Nephron progenitor cell (in vitro differentiated cells): ENCODE measurements around the gene ZNF792.

Experiments
- DNase-seq: peaks from one replicate; pipeline ENCODE4 v3.0.0; 2021
- H3K27ac Mint-ChIP-seq: 2 replicates; pipeline ENCODE4 v1.8.0; 2021; ENCODE audit warnings: mild to moderate bottlenecking, moderate library complexity, mixed read lengths
- H3K27me3 Mint-ChIP-seq: 2 replicates; pipeline ENCODE4 v1.8.0; 2021; ENCODE audit warnings: mild to moderate bottlenecking, low read depth, mixed read lengths; ENCODE audit not compliant: poor library complexity
- H3K36me3 Mint-ChIP-seq: 2 replicates; pipeline ENCODE4 v1.8.0; 2021; ENCODE audit warnings: low read depth, mixed read lengths
- H3K4me1 Mint-ChIP-seq: 2 replicates; pipeline ENCODE4 v1.8.0; 2021; ENCODE audit warnings: mixed read lengths
- H3K4me3 Mint-ChIP-seq: 2 replicates; pipeline ENCODE4 v1.8.0; 2021; ENCODE audit warnings: mild to moderate bottlenecking, moderate library complexity, mixed read lengths
- H3K9me3 Mint-ChIP-seq: 2 replicates; pipeline ENCODE4 v1.8.0; 2021; ENCODE audit warnings: mild to moderate bottlenecking, moderate library complexity, mixed read lengths
- CTCF ChIP-seq: fragments of 200-600 bp; sonication (generic); IDR thresholded peaks from 2 replicates; pipeline ENCODE4 v1.5.0; 2021; ENCODE audit warnings: antibody characterized with exemption

ZNF792 gene

GRCh38 chr19:34963573-34964406 lies at the start of gene ZNF792:
Gene ZNF792, minus strand, starts transcription at chr19:34964229. Its CDS starts 567 bp downstream, at chr19:34963662.
- Mint-ChIP-seq H3K9me3 (peaks cover 84% of the 10 kb centered on the region), H3K4me1 (peaks cover 9% of the 10 kb centered on the region), H3K27ac (no peak within 1 kb of the TSS), H3K27me3 (peaks cover 25% of the 10 kb centered on the region), H3K4me3 (peak within 1 kb of the TSS; percentile 88), H3K36me3 (peaks cover 47% of the 10 kb centered on the region)
- TF ChIP-seq CTCF = no peak
- peak; percentile 79 for DNase-seq

GRCh38 chr19:35013041-35013819 lies 49.2 kb upstream of the ZNF792 start:
- peaks cover 64% of the 10 kb centered on the region for H3K36me3 Mint-ChIP-seq
- peak overlapping the region; percentile 87 for H3K27ac Mint-ChIP-seq
- peak; percentile 77 for DNase-seq

GRCh38 chr19:35011737-35012682 lies 48.0 kb upstream of the ZNF792 start:
- no peak for TF ChIP-seq CTCF
- no peaks in the 10 kb centered on the region for H3K27me3 Mint-ChIP-seq

More at GRCh38 chr19:35013041-35013819, 49.2 kb upstream of the ZNF792 start:
- Mint-ChIP-seq H3K27me3 (no peaks in the 10 kb centered on the region), H3K4me1 (peaks cover 7% of the 10 kb centered on the region), H3K4me3 (no peak overlapping the region), H3K9me3 (no peaks in the 10 kb centered on the region)
- peak; percentile 92 for TF ChIP-seq CTCF

GRCh38 chr19:35011091-35011689 lies 47.2 kb upstream of the ZNF792 start:
- peaks cover 62% of the 10 kb centered on the region for H3K36me3 Mint-ChIP-seq
- no peaks in the 10 kb centered on the region for H3K9me3 Mint-ChIP-seq
- H3K27ac Mint-ChIP-seq = peak overlapping the region; percentile 89
- no peak for TF ChIP-seq CTCF
- H3K27me3 Mint-ChIP-seq = no peaks in the 10 kb centered on the region
- peaks cover 7% of the 10 kb centered on the region for H3K4me1 Mint-ChIP-seq
- H3K4me3 Mint-ChIP-seq = no peak overlapping the region
- DNase-seq = no peak

More at GRCh38 chr19:35011737-35012682, 48.0 kb upstream of the ZNF792 start:
- peaks cover 54% of the 10 kb centered on the region for H3K36me3 Mint-ChIP-seq
- H3K9me3 Mint-ChIP-seq = no peaks in the 10 kb centered on the region
- peak overlapping the region; percentile 69 for H3K27ac Mint-ChIP-seq
- no peak for DNase-seq
- H3K4me1 Mint-ChIP-seq = peaks cover 7% of the 10 kb centered on the region
- H3K4me3 Mint-ChIP-seq = no peak overlapping the region
